ENCODE data around the gene MYO19. TPM values are rescaled to one million over a fixed set of nuclear protein-coding genes. Genes with fewer than 3 reads are reported as not detected.

Gene MYO19
- total and polyA plus RNA-seq, 2 of the 4 experiments (the other 2 are of a cell fraction): 35.8 to 55.6 TPM

- Histone ChIP-seq H3K9me1 (ENCODE audit: insufficient read depth, low read length) (peaks cover 15% of the 10 kb centered on the region), H2BK20ac (ENCODE audit: low read depth, low read length) (no peak overlapping the region), H4K91ac (ENCODE audit: insufficient read depth, low read depth, low read length) (no peak overlapping the region), H3K9me3 (ENCODE audit: control insufficient read depth, insufficient read depth, low read length) (no peaks in the 10 kb centered on the region), H4K8ac (ENCODE audit: low read depth in 2 of 2, low read length in 2 of 2) (no peak overlapping the region), H3K4me2 (ENCODE audit: low read depth, low read length) (no peak overlapping the region), H3K9ac (ENCODE audit: low read depth, low read length) (no peak overlapping the region), H3K56ac (ENCODE audit: extremely low read depth, insufficient read depth, low read length) (no peak overlapping the region), H2AK5ac (ENCODE audit: low read depth, low read length) (no peak overlapping the region), H3K36me3 (ENCODE audit: control insufficient read depth, insufficient read depth, low read length) (peaks cover 36% of the 10 kb centered on the region), H4K5ac (ENCODE audit: low read depth, low read length) (no peak overlapping the region), H3K14ac (replicated peaks; ENCODE audit: low read depth, low read length) (no peak overlapping the region), H3K79me1 (ENCODE audit: low read depth in 1 of 2, low read length in 2 of 2) (no peaks in the 10 kb centered on the region), H2AFZ (replicated peaks; ENCODE audit: low read length, poor library complexity) (no peak overlapping the region), H2AK9ac (replicated peaks; ENCODE audit: low read depth, low read length, poor library complexity) (no peak overlapping the region), H3K23ac (ENCODE audit: low read depth, low read length) (no peak overlapping the region), H3K27me3 (ENCODE audit: control insufficient read depth, insufficient read depth, low read length) (no peaks in the 10 kb centered on the region), H2BK15ac (ENCODE audit: low read depth, low read length) (no peak overlapping the region), H3K4me1 (ENCODE audit: control insufficient read depth, insufficient read depth, low read length) (no peaks in the 10 kb centered on the region), H3K18ac (ENCODE audit: low read depth, low read length) (no peak overlapping the region), H2BK120ac (ENCODE audit: low read depth, low read length) (no peak overlapping the region), H3K4me3 (ENCODE audit: insufficient read depth, low read depth, low read length) (no peak overlapping the region), H4K20me1 (ENCODE audit: insufficient read depth, low read length) (no peaks in the 10 kb centered on the region), H3K4ac (ENCODE audit: low read depth, low read length) (no peak overlapping the region), H3K27ac (ENCODE audit: insufficient read depth, low read length) (no peak overlapping the region), H2BK5ac (ENCODE audit: low read depth, low read length, poor library complexity, severe bottlenecking) (no peak overlapping the region)
- CTCF ChIA-PET: no interaction called here
- WGBS, 2 experiments (ENCODE audit: extremely low coverage in 2 of 2, insufficient read length in 1 of 2): 100% methylated on average over 1 of the region's 5 CpGs; no CpG with 5 or more reads in 1 of the 2 experiments
- TF ChIP-seq RAD21 (IDR thresholded peaks at IDR 0.05; ENCODE audit: low read length) (no peak), POLR2A (IDR thresholded peaks at IDR 0.05; ENCODE audit: low read depth, low read length) (no peak), RCOR1 (IDR thresholded peaks at IDR 0.05; ENCODE audit: insufficient replicate concordance, low read length) (no peak), CEBPB (IDR thresholded peaks at IDR 0.05; ENCODE audit: low read depth, low read length) (no peak), SMC3 (IDR thresholded peaks at IDR 0.05; ENCODE audit: low read depth, low read length) (no peak), RFX5 (IDR thresholded peaks at IDR 0.05; ENCODE audit: low read depth, low read length) (no peak), CTCF (conservative IDR thresholded peaks at IDR 0.05; ENCODE audit: low read depth, low read length) (no peak), MAZ (IDR thresholded peaks at IDR 0.05; ENCODE audit: borderline replicate concordance, low read depth, low read length) (no peak), BHLHE40 (IDR thresholded peaks at IDR 0.05; ENCODE audit: low read depth, low read length) (no peak), MAFK (IDR thresholded peaks at IDR 0.05; ENCODE audit: low read depth, low read length) (no peak), MXI1 (IDR thresholded peaks at IDR 0.05; ENCODE audit: borderline replicate concordance, low read depth, low read length) (no peak), ELK1 (IDR thresholded peaks at IDR 0.05; ENCODE audit: borderline replicate concordance, low read depth, low read length) (no peak), CHD1 (IDR thresholded peaks at IDR 0.05; ENCODE audit: low read depth, low read length) (no peak)
- in situ Hi-C loops (cut with MboI; ENCODE audit: low sequenced_read_pairs) (no loop called here), dilution Hi-C loops (cut with HindIII; ENCODE audit: low sequenced_read_pairs, unreplicated experiment) (no loop called here), intact Hi-C loops (cut with micrococcal nuclease) (no loop called here)
- ATAC-seq (ENCODE audit: low read depth): no peak
- POLR2A ChIA-PET (ENCODE audit: unreplicated experiment): no interaction called here
- BruUV-seq (replicated peaks): no TSS peak
- DNase-seq: no peak
Observed at GRCh38 chr17:36512641-36513040, 22.0 kb downstream of the MYO19 start.

All from IMR-90 (cell line).